Type B pancreatic cell (in vitro differentiated cells): ENCODE measurements around the gene SEC14L1. TPM values are rescaled to one million over a fixed set of nuclear protein-coding genes. Genes with fewer than 3 reads are reported as not detected.
A peak's percentile ranks its signal among the peaks of the same experiment; 100 is the strongest.

Experiments used
- DNase-seq: peaks from one replicate; pipeline ENCODE4 v3.0.0; 2021; ENCODE audit warnings: mixed read lengths; ENCODE audit not compliant: unreplicated experiment; ENCODE audit errors: extremely low spot score
- H3K27ac Mint-ChIP-seq: 2 replicates; pipeline ENCODE4 v1.8.0; 2021; ENCODE audit warnings: mild to moderate bottlenecking, mixed read lengths
- H3K27me3 Mint-ChIP-seq: 2 replicates; pipeline ENCODE4 v1.8.0; 2021; ENCODE audit warnings: mixed read lengths
- H3K36me3 Mint-ChIP-seq: 2 replicates; pipeline ENCODE4 v1.8.0; 2021; ENCODE audit warnings: mixed read lengths
- H3K4me1 Mint-ChIP-seq: one replicate; pipeline ENCODE4 v1.8.0; 2021; ENCODE audit warnings: mixed read lengths; ENCODE audit not compliant: unreplicated experiment
- H3K4me3 Mint-ChIP-seq: 2 replicates; pipeline ENCODE4 v1.8.0; 2021; ENCODE audit warnings: mild to moderate bottlenecking, mixed read lengths
- H3K9me3 Mint-ChIP-seq: 2 replicates; pipeline ENCODE4 v1.8.0; 2021; ENCODE audit warnings: mixed read lengths
- CTCF ChIP-seq: fragments of 200-600 bp; sonication (generic); conservative IDR thresholded peaks from 2 replicates; pipeline ENCODE4 v1.5.0; 2021; ENCODE audit warnings: antibody characterized with exemption, mild to moderate bottlenecking
- long read RNA-seq: library from polyadenylated mRNA; unstranded; transcript quantifications from one replicate; pipeline ENCODE4 v2.0.0, GENCODE V29; 2020
- total RNA-seq: library from RNA; stranded (reverse); gene quantifications from 2 replicates; pipeline ENCODE4 v1.2.1, GENCODE V29; 2021; ENCODE audit warnings: low replicate concordance

SEC14L1 gene
- 42.3 and 74.9 TPM in 2 replicates for total RNA-seq
- long read RNA-seq, full-length matches to known transcripts: 25 of 38 reads
- long read RNA-seq, partial matches to known transcripts: 8 of 38 reads
- long read RNA-seq, other reads (novel, unspliced or antisense): 5 of 38 reads

- Mint-ChIP-seq H3K27ac (peak within 1 kb of the TSS; percentile 89), H3K9me3 (peaks cover 10% of the 10 kb centered on the region), H3K36me3 (peaks cover 18% of the 10 kb centered on the region), H3K27me3 (no peaks in the 10 kb centered on the region), H3K4me3 (peak within 1 kb of the TSS; percentile 91), H3K4me1 (peaks cover 27% of the 10 kb centered on the region)
- no peak for TF ChIP-seq CTCF
- no peak for DNase-seq
Observed at GRCh38 chr17:77140878-77141767, at the start of gene SEC14L1. TSS of gene SEC14L1 (plus strand) at chr17:77140969. CDS start at chr17:77143597, 2,628 bp downstream.

GRCh38 chr17:77092025-77092424 lies 48.7 kb upstream of the SEC14L1 start:
- Mint-ChIP-seq H3K27me3 (no peaks in the 10 kb centered on the region), H3K36me3 (peaks cover 24% of the 10 kb centered on the region), H3K4me3 (no peak overlapping the region), H3K9me3 (no peaks in the 10 kb centered on the region), H3K27ac (no peak overlapping the region), H3K4me1 (peaks cover 29% of the 10 kb centered on the region)
- no peak for TF ChIP-seq CTCF
- no peak for DNase-seq

GRCh38 chr17:77095461-77095860 lies 45.3 kb upstream of the SEC14L1 start:
- Mint-ChIP-seq H3K36me3 (peaks cover 19% of the 10 kb centered on the region), H3K27me3 (no peaks in the 10 kb centered on the region), H3K9me3 (no peaks in the 10 kb centered on the region), H3K27ac (no peak overlapping the region), H3K4me3 (no peak overlapping the region), H3K4me1 (peaks cover 26% of the 10 kb centered on the region)
- DNase-seq: no peak
- TF ChIP-seq CTCF: no peak

- peak; percentile 74 for TF ChIP-seq CTCF
- Mint-ChIP-seq H3K9me3 (no peaks in the 10 kb centered on the region), H3K27me3 (no peaks in the 10 kb centered on the region), H3K36me3 (peaks cover 19% of the 10 kb centered on the region), H3K4me1 (peaks cover 28% of the 10 kb centered on the region), H3K27ac (no peak overlapping the region), H3K4me3 (no peak overlapping the region)
- no peak for DNase-seq
Observed at GRCh38 chr17:77096570-77097214, 44.1 kb upstream of the SEC14L1 start.

GRCh38 chr17:77097631-77098180 lies 43.1 kb upstream of the SEC14L1 start:
- TF ChIP-seq CTCF: no peak
- Mint-ChIP-seq H3K4me1 (peaks cover 27% of the 10 kb centered on the region), H3K4me3 (no peak overlapping the region), H3K9me3 (no peaks in the 10 kb centered on the region), H3K27me3 (no peaks in the 10 kb centered on the region), H3K36me3 (peaks cover 14% of the 10 kb centered on the region), H3K27ac (no peak overlapping the region)
- DNase-seq: no peak
